NCI-H2081 treated with DMSO at 0.1 percent for 48 hours (cell line): Measurements from ENCODE around the gene TMEFF2.

Experiments
- DNase-seq: peaks from one replicate; lab custom pipeline; 2025; lab: John Stamatoyannopoulos, UW

TMEFF2 gene

DNA sequence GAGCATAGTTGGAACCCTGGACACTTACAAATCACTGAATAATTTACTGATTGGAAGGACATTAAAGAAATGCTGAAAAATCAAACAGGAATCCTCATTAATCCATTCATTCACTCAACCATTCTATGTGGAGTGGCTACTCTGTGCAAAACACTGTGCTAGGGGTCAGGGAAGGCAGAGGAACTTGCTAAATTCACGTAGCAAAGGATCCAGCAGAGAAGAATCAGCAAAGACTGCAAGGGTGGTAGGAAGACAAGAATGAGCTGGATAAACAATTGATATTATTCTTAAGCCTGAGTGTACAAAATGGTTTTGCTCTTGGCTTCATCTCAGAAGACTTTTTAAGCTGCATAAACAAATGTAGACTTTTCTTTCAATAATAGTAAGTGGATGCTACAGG lies 183.5 kb downstream of the TMEFF2 start:
- DNase-seq: no peak

DNA sequence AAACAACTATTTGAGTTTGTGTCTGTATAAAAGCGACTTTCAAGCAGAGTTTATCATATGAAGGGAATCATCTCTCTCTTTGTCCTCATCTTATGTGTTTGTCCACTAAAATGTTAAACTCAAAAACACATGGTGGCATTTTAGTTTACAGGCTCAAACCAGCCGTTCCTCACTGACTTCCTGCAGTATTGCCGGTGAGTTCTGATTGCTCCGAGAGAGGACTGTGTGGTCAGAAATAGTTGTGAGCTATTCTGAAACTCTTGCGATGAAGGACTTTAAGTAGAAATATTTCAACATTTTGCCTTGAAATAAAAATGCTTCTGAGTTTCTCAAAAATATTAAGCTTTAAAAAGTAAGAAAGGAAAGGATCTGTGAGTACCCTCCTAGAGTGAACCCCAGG lies 184.7 kb downstream of the TMEFF2 start:
- no peak for DNase-seq

GRCh38 chr2:192007581-192008228 lies 187.0 kb downstream of the TMEFF2 start:
- no peak for DNase-seq

DNA sequence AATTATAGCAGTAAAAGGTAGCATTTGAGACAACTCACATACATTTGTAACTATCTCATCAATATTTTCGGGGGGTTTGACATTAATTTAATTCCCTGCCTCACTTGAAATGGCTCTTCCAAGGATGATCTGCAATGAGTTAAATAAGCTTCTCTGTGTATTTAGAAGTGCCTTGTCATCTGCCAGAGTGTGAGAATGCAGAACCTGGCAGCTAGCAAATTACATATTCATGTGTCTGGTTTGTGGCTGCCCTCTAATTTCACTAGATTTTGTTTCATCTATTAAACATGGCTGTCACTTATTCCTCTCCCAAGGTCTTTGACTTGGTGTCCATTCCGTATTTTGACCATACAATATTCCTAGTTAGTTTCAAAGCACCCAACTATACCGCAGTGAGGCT lies 189.5 kb downstream of the TMEFF2 start:
- DNase-seq: no peak

- no peak for DNase-seq
Measured at GRCh38 chr2:192004188-192004963, 190.4 kb downstream of the TMEFF2 start.

DNA sequence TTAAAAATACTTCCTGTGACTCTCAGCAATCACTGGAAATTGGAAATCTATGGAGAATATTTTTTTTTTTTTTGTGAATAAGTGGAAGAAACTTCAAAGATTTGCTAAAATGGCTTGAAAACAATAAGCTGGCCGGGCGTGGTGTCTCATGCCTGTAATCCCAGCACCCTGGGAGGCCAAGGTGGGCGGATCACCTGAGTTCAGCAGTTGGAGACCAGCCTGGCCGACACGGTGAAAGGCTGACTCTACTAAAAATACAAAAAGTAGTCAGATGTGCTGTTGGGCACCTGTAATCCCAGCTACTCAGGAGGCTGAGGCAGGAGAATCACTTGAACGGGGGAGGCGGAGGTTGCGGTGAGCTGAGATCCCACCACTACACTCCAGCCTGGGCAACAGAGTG lies 192.3 kb downstream of the TMEFF2 start:
- no peak for DNase-seq

- DNase-seq: no peak
Measured at GRCh38 chr2:192000196-192000980, 194.3 kb downstream of the TMEFF2 start.

- DNase-seq: no peak
Measured at GRCh38 chr2:191999101-191999841, 195.5 kb downstream of the TMEFF2 start.

GRCh38 chr2:191995285-191995684 lies 199.4 kb downstream of the TMEFF2 start:
- DNase-seq: no peak

GRCh38 chr2:191994749-191995148 lies 200.0 kb downstream of the TMEFF2 start:
- DNase-seq: no peak

DNA sequence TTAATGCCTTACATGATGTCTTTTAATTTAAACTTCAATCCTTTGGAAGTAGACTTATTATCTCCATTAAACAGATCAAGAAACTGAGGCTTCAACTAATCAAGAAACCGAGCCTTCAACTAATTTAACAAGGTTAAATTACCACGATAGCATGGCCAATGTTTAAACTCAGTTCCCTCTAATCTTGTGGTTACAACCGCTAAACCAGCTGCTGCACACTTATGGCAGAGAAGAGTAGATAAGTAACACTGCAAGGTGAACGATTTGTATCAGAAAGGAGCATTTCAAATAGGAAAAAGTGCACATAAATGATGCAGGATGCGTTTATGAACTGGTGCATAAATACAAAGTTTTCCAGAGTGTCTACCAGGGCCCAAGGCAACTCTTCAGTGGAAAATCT lies 203.3 kb downstream of the TMEFF2 start:
- no peak for DNase-seq

GRCh38 chr2:191985740-191986139 lies 209.0 kb downstream of the TMEFF2 start:
- no peak for DNase-seq

DNA sequence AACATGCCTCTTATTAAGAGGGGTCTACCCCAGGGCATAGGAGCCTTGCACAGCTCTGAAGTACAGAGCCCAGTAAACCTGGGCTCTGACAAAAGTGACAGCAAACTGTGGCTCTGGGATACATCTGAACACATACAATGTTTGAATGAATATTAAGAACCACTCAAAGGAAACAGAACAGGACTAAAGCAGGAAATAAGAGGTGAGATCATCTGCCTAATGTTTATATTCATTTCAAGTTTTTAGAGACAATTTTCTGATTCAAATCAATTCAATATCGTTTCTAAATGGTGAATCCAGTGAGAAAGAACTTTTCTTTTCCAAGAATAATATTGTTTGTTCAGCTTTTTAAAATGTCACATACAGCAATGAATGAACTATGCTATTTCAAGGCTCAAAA lies 211.1 kb downstream of the TMEFF2 start:
- no peak for DNase-seq

GRCh38 chr2:191983186-191983585 lies 211.5 kb downstream of the TMEFF2 start:
- no peak for DNase-seq

GRCh38 chr2:191981706-191982105 lies 213.0 kb downstream of the TMEFF2 start:
- DNase-seq: no peak

DNA sequence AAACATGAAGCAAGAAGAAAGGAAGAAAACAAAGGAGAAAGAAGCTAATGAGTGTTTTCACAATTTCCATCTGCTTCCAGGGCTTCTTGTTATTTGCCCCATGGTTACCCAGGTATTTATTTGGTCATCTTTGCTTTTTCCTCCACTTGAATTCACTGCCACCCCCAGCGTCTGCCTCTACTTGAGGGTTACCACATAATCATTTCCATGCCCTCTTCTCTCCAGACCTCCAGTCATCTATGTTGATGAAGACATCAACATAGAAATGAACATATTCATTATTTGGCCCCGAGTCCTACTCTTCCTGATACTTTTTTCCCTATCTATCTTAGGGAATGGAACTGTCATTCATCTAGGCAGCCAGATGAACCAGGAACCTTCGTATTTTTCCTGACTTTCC lies 214.2 kb downstream of the TMEFF2 start:
- no peak for DNase-seq

DNA sequence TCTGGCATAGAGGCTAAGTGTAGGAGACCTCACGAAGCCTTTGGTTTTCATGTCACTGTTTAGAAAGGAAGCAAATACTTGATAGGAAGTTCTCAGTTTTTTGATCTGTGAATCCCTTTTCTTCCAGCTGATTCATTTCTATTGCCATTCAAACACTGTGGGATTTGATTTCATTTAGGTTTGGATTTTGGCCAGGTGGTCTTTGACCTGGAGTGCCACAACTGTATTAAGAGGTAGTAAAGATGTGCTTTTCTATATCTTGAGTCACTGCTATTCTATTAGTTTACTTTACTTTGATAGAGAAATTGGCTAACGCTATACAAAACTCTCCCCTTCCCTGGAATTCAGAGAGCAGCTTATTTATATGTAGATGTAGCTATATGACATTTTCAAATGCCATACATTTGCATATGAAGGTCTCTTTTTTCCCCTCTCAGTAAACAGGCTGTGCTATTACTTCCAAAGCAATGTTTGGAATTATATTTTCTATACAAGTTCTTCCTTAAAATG lies 215.5 kb downstream of the TMEFF2 start:
- DNase-seq: no peak

DNA sequence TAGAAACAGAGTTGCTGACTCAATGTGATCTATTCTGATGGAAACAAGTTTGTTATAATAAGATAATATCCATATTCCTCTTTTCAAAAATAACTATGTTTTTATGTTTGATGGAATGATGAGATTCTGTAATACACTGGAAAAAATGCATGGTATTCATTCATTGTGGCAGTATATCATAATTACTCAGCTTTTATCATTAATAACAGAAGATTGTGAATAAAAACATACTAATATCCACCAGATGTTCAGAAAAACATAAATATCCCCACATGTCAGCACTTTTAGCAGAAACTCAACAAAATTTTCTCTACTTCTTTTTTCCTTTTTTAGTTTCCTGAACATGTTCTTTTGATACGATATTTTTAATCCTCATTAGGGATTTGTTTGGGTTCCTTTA lies 217.0 kb downstream of the TMEFF2 start:
- DNase-seq: no peak

GRCh38 chr2:191976436-191976835 lies 218.3 kb downstream of the TMEFF2 start:
- no peak for DNase-seq

GRCh38 chr2:191974676-191975075 lies 220.1 kb downstream of the TMEFF2 start:
- no peak for DNase-seq

GRCh38 chr2:191970867-191971266 lies 223.9 kb downstream of the TMEFF2 start:
- no peak for DNase-seq

- no peak for DNase-seq
Measured at GRCh38 chr2:191968120-191968519, 226.6 kb downstream of the TMEFF2 start.
